Measurements from ENCODE around the gene MED13L. TPM values are rescaled to one million over a fixed set of nuclear protein-coding genes. Genes with fewer than 3 reads are reported as not detected.

The MED13L gene
- total and polyA plus RNA-seq, 2 of the 8 experiments (the other 6 are each of a cell fraction or from before 2014, with no cell fraction given): 15.9 to 51.7 TPM

GRCh38 chr12:116213014-116213413, 64.5 kb downstream of the MED13L start:
- 0 out of 2 replicates have a peak, but pooled peaks cover 7% of the 10 kb centered on the region for H3K79me1 ChIP-seq (ENCODE audit: low read depth, low read length)
- WGBS, 2 experiments (ENCODE audit: extremely low coverage in 1 of 2, insufficient coverage in 1 of 2, insufficient read length in 1 of 2, insufficient replicate concordance in 2 of 2, low coverage in 1 of 2, low lambda C conversion rate in 2 of 2, missing lambda C conversion rate in 1 of 2): 78% methylated on average over 4 of the region's 4 CpGs; no CpG with 5 or more reads in 1 of the 2 experiments
- H3K4me1 ChIP-seq (replicated peaks in 1 of 4; ENCODE audit: control insufficient read depth in 3 of 4, insufficient read depth in 4 of 4, low read length in 3 of 4): peaks cover 0 to 7% (median 1%) of the 10 kb centered on the region in 4 experiments; a peak in 1 of 7 replicates
- no peak overlapping the region for H2AFZ ChIP-seq (ENCODE audit: low read length)
- H3K36me3 ChIP-seq (ENCODE audit: control insufficient read depth in 2 of 4, insufficient read depth in 4 of 4, low read length in 3 of 4): no peaks in the 10 kb centered on the region
- peaks cover 4 to 8% of the 10 kb centered on the region in 2 experiments for H4K20me1 ChIP-seq (replicated peaks in 1 of 2; ENCODE audit: control insufficient read depth in 1 of 2, insufficient read depth in 2 of 2, low read length in 2 of 2)
- no peak overlapping the region for H4K8ac ChIP-seq (ENCODE audit: extremely low read depth, insufficient read depth, low read length)
- no peak overlapping the region for H4K91ac ChIP-seq (replicated peaks; ENCODE audit: insufficient read length, low read length)
- H2BK5ac ChIP-seq (ENCODE audit: low read depth, low read length): no peak overlapping the region
- no peak overlapping the region for H3K14ac ChIP-seq (ENCODE audit: insufficient read length)
- no peak overlapping the region for H3K18ac ChIP-seq (ENCODE audit: extremely low read depth, low read length)
- no peak overlapping the region for H3K56ac ChIP-seq (replicated peaks; ENCODE audit: insufficient read length, low read depth, low read length)
- DNase-seq (ENCODE audit: low read depth in 1 of 2, low spot score in 2 of 2) (no peak), FAIRE-seq (no peak)
- ChIA-PET POLR2A (ENCODE audit: partially characterized antibody) (no interaction called here), CTCF (ENCODE audit: partially characterized antibody) (no interaction called here)
- H3K23me2 ChIP-seq (ENCODE audit: low read depth, low read length): no peaks in the 10 kb centered on the region
- H3K4me3 ChIP-seq (ENCODE audit: extremely low read depth in 1 of 4, insufficient read depth in 2 of 4, low read depth in 3 of 4, low read length in 4 of 4): no peak overlapping the region
- H3K23ac ChIP-seq (ENCODE audit: insufficient read length): no peak overlapping the region
- no peaks in the 10 kb centered on the region for H3K27me3 ChIP-seq (replicated peaks in 1 of 4; ENCODE audit: control insufficient read depth in 3 of 4, extremely low read depth in 1 of 4, insufficient read depth in 3 of 4, low read length in 3 of 4)
- H3K27ac ChIP-seq (ENCODE audit: low read depth, low read length): no peak overlapping the region
- H3K9ac ChIP-seq (replicated peaks in 1 of 4; ENCODE audit: extremely low read depth in 1 of 4, low read depth in 3 of 4, low read length in 3 of 4): no peak overlapping the region
- no peak overlapping the region for H2BK20ac ChIP-seq (ENCODE audit: low read length)
- no peak overlapping the region for H2BK15ac ChIP-seq (ENCODE audit: low read length)
- H3K9me3 ChIP-seq (ENCODE audit: insufficient read depth in 2 of 2, low read depth in 1 of 2, low read length in 1 of 2): no peaks in the 10 kb centered on the region
- no peak overlapping the region for H3K4ac ChIP-seq (replicated peaks; ENCODE audit: insufficient read length, low read depth, low read length)
- peaks cover 0 to 91% of the 10 kb centered on the region in 2 experiments; a peak in 3 of 4 replicates for H3K79me2 ChIP-seq (ENCODE audit: control insufficient read depth in 1 of 2, insufficient read depth in 2 of 2, low read length in 2 of 2)
- no peak overlapping the region for H2BK120ac ChIP-seq (replicated peaks; ENCODE audit: low read depth, low read length)
- no peak overlapping the region for H3K4me2 ChIP-seq (ENCODE audit: insufficient read depth in 1 of 2, low read depth in 2 of 2, low read length in 2 of 2)
- H2BK12ac ChIP-seq (ENCODE audit: low read depth, low read length): no peak overlapping the region
- H4K5ac ChIP-seq (ENCODE audit: insufficient read length, low read depth, low read length): no peak overlapping the region
- no peak overlapping the region for H2AK5ac ChIP-seq (ENCODE audit: low read depth, low read length)
- TF ChIP-seq EGR1 (IDR thresholded peaks at IDR 0.05; ENCODE audit: borderline replicate concordance, low read depth, low read length): no peak
- no peak for TF ChIP-seq CHD1 (IDR thresholded peaks at IDR 0.05; ENCODE audit: low read depth, low read length)
- no peak for TF ChIP-seq HDAC6 (IDR thresholded peaks at IDR 0.05; ENCODE audit: low read depth, low read length)
- no peak for TF ChIP-seq RNF2 (IDR thresholded peaks at IDR 0.05; ENCODE audit: borderline replicate concordance, low read depth, low read length, missing control alignments, poor library complexity, severe bottlenecking)
- TF ChIP-seq SRF (IDR thresholded peaks at IDR 0.05; ENCODE audit: low read depth, low read length): no peak
- TF ChIP-seq RAD21 (IDR thresholded peaks at IDR 0.05 in 1 of 2, conservative IDR thresholded peaks at IDR 0.05 in 1 of 2; ENCODE audit: low read depth in 2 of 2, low read length in 2 of 2): no peak
- TF ChIP-seq ASH2L (IDR thresholded peaks at IDR 0.05; ENCODE audit: low read length): no peak
- TF ChIP-seq, protein P1, sequence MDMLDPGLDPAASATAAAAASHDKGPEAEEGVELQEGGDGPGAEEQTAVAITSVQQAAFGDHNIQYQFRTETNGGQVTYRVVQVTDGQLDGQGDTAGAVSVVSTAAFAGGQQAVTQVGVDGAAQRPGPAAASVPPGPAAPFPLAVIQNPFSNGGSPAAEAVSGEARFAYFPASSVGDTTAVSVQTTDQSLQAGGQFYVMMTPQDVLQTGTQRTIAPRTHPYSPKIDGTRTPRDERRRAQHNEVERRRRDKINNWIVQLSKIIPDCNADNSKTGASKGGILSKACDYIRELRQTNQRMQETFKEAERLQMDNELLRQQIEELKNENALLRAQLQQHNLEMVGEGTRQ (IDR thresholded peaks at IDR 0.05; ENCODE audit: low read length): no peak
- no peak for TF ChIP-seq MAX (IDR thresholded peaks at IDR 0.05)
- TF ChIP-seq KDM5A (IDR thresholded peaks at IDR 0.05; ENCODE audit: low read length): no peak
- TF ChIP-seq SP1 (IDR thresholded peaks at IDR 0.05; ENCODE audit: low read depth, low read length): no peak
